Measurements from ENCODE around the gene TMEM53.

Gene TMEM53

GRCh38 chr1:44698138-44698537 lies 23.9 kb upstream of the TMEM53 start:
- no peak for DNase-seq (ENCODE audit: low read depth)

- no peak for DNase-seq (ENCODE audit: low read depth)
Observed at GRCh38 chr1:44696789-44697345, 22.6 kb upstream of the TMEM53 start.

- no peak for DNase-seq (ENCODE audit: low read depth)
Observed at GRCh38 chr1:44696101-44696500, 21.8 kb upstream of the TMEM53 start.

GRCh38 chr1:44695671-44696070 lies 21.4 kb upstream of the TMEM53 start:
- no peak for DNase-seq (ENCODE audit: low read depth)

GRCh38 chr1:44694863-44695478 lies 20.7 kb upstream of the TMEM53 start:
- DNase-seq (ENCODE audit: low read depth) = no peak

- no peak for DNase-seq (ENCODE audit: low read depth)
Observed at GRCh38 chr1:44693900-44694299, 19.6 kb upstream of the TMEM53 start.

GRCh38 chr1:44693159-44693558 lies 18.9 kb upstream of the TMEM53 start:
- no peak for DNase-seq (ENCODE audit: low read depth)

GRCh38 chr1:44689447-44689765 lies 15.1 kb upstream of the TMEM53 start:
- DNase-seq (ENCODE audit: low read depth) = no peak

- no peak for DNase-seq (ENCODE audit: low read depth)
Observed at GRCh38 chr1:44688760-44689446, 14.6 kb upstream of the TMEM53 start.

GRCh38 chr1:44685881-44686280 lies 11.6 kb upstream of the TMEM53 start:
- no peak for DNase-seq (ENCODE audit: low read depth)

GRCh38 chr1:44685218-44685617 lies 10.9 kb upstream of the TMEM53 start:
- DNase-seq (ENCODE audit: low read depth) = no peak

- no peak for DNase-seq (ENCODE audit: low read depth)
Observed at GRCh38 chr1:44684525-44684924, 10.2 kb upstream of the TMEM53 start.

GRCh38 chr1:44682883-44683265 lies 8.6 kb upstream of the TMEM53 start:
- no peak for DNase-seq (ENCODE audit: low read depth)

- no peak for DNase-seq (ENCODE audit: low read depth)
Observed at GRCh38 chr1:44681905-44682882, 7.9 kb upstream of the TMEM53 start.

GRCh38 chr1:44679468-44679867 lies 5.2 kb upstream of the TMEM53 start:
- DNase-seq (ENCODE audit: low read depth) = no peak

GRCh38 chr1:44678626-44679025 lies 4.3 kb upstream of the TMEM53 start:
- no peak for DNase-seq (ENCODE audit: low read depth)

GRCh38 chr1:44678120-44678519 lies 3.8 kb upstream of the TMEM53 start:
- DNase-seq (ENCODE audit: low read depth) = no peak

- DNase-seq (ENCODE audit: low read depth) = no peak
Observed at GRCh38 chr1:44677201-44677766, 3.0 kb upstream of the TMEM53 start.

GRCh38 chr1:44676484-44677200 lies 2.4 kb upstream of the TMEM53 start:
- DNase-seq (ENCODE audit: low read depth) = no peak

- no peak for DNase-seq (ENCODE audit: low read depth)
Observed at GRCh38 chr1:44675186-44675585, 905 bp upstream of the TMEM53 start.

- DNase-seq (ENCODE audit: low read depth) = no peak
Observed at GRCh38 chr1:44673675-44674112, 587 bp downstream of the TMEM53 start.
